GM21825 (cell line): ENCODE measurements around the gene STAP2.
"Not testable (repeated sequence)": the region's sequence is repeated elsewhere in the genome, so short reads cannot be mapped to it uniquely, and the experiment has no call there.

Experiments
- ATAC-seq: cut with Tn5 transposase; IDR thresholded peaks from one replicate; pipeline ENCODE4 v1.9.1; 2021; ENCODE audit warnings: mild to moderate bottlenecking, moderate library complexity; ENCODE audit not compliant: unreplicated experiment

Gene STAP2

GRCh38 chr19:4303819-4304537 is 34.6 kb downstream of the STAP2 start:
- ATAC-seq = no peak

- no peak for ATAC-seq
Measured at GRCh38 chr19:4302243-4302640, 36.4 kb downstream of the STAP2 start, which contains the start of gene TMIGD2. Gene TMIGD2 (minus strand): TSS chr19:4302389. CDS start chr19:4302385, 4 bp downstream.

GRCh38 chr19:4301590-4302242 is 36.9 kb downstream of the STAP2 start:
- ATAC-seq = no peak

GRCh38 chr19:4300589-4300988 is 38.0 kb downstream of the STAP2 start:
- ATAC-seq = no peak

GRCh38 chr19:4298810-4299550 is 39.6 kb downstream of the STAP2 start:
- no peak for ATAC-seq

GRCh38 chr19:4297901-4298809 is 40.5 kb downstream of the STAP2 start:
- ATAC-seq = no peak

GRCh38 chr19:4295972-4296771 is 42.5 kb downstream of the STAP2 start:
- no peak for ATAC-seq

- no peak for ATAC-seq
Measured at GRCh38 chr19:4294389-4294788, 44.2 kb downstream of the STAP2 start.

GRCh38 chr19:4292515-4292914 is 46.1 kb downstream of the STAP2 start:
- ATAC-seq = no peak

GRCh38 chr19:4291184-4291732 is 47.4 kb downstream of the STAP2 start:
- no peak for ATAC-seq

GRCh38 chr19:4288091-4288777 is 50.4 kb downstream of the STAP2 start:
- no peak for ATAC-seq

GRCh38 chr19:4286141-4286540 is 52.5 kb downstream of the STAP2 start:
- not testable (repeated sequence) for ATAC-seq

- ATAC-seq = no peak
Measured at GRCh38 chr19:4284974-4285373, 53.7 kb downstream of the STAP2 start.

GRCh38 chr19:4284176-4284958 is 54.3 kb downstream of the STAP2 start:
- no peak for ATAC-seq

GRCh38 chr19:4279530-4280422 is 58.9 kb downstream of the STAP2 start:
- ATAC-seq = no peak

- no peak for ATAC-seq
Measured at GRCh38 chr19:4279267-4279529, 59.4 kb downstream of the STAP2 start.

GRCh38 chr19:4278419-4279266 is 60.0 kb downstream of the STAP2 start, which contains the start of gene SHD:
Gene SHD (plus strand): TSS chr19:4279266. CDS start chr19:4280064, 798 bp downstream.
- no peak for ATAC-seq
